ENCODE results near the gene DALRD3. TPM values are rescaled to one million over a fixed set of nuclear protein-coding genes. Genes with fewer than 3 reads are reported as not detected.
A peak's percentile ranks its signal among the peaks of the same experiment; 100 is the strongest.

The DALRD3 gene, protein sequence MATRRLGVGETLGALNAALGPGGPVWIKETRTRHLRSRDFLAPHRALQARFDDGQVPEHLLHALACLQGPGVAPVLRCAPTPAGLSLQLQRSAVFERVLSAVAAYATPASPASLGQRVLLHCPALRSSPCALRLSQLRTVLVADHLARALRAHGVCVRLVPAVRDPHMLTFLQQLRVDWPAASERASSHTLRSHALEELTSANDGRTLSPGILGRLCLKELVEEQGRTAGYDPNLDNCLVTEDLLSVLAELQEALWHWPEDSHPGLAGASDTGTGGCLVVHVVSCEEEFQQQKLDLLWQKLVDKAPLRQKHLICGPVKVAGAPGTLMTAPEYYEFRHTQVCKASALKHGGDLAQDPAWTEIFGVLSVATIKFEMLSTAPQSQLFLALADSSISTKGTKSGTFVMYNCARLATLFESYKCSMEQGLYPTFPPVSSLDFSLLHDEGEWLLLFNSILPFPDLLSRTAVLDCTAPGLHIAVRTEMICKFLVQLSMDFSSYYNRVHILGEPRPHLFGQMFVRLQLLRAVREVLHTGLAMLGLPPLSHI
- total RNA-seq (10 to 100 TPM; 20.8 to 35.1 (median 30.3) TPM), total RNA-seq (8.4 to 40.3 (median 24.3) reads per million in 29 experiments)
- 26.1 TPM for total RNA-seq (2013)

DNA sequence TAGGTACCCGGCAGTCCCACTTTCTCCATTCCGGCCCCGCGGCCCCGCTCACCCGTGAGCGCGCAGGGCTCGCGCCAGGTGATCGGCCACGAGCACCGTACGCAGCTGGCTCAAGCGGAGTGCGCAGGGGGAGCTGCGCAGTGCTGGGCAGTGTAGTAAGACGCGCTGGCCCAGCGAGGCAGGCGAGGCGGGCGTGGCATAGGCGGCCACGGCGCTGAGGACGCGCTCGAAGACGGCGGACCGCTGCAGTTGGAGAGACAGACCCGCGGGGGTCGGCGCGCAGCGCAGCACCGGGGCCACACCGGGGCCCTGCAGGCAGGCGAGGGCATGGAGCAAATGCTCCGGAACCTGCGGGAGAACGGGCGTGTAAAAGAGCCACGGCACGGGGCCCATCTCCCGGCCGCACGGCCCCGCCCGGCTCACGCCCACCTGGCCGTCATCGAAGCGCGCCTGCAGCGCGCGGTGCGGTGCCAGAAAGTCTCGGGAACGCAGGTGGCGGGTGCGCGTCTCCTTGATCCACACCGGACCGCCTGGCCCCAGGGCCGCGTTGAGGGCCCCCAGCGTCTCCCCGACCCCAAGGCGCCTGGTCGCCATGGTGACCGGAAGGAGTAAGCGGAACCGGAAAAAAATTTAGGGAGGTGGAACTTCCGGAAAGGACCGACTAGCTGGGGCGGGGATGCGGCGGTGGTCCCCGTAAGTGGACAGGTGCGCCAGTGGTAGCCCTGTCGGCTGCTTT lies at the start of gene DALRD3:
DALRD3 (minus strand) TSS at position 610 of the 736 bp plus-strand sequence; CDS start at position 594, 16 bp downstream.
- under 1% methylated on average over 85 of the region's 85 CpGs for WGBS (ENCODE audit: insufficient coverage)
- H3K27me3 Mint-ChIP-seq: no peaks in the 10 kb centered on the region
- peaks cover 35 to 44% (median 43%) of the 10 kb centered on the region in 3 donors for H3K4me1 Mint-ChIP-seq
- H3K4me1 ChIP-seq (ENCODE audit: control insufficient read depth in 1 of 2, extremely low read depth in 1 of 2, insufficient read depth in 2 of 2, low read length in 2 of 2): peaks cover 19 to 52% of the 10 kb centered on the region in 2 experiments
- H3K27ac ChIP-seq (ENCODE audit: low read length): peak within 1 kb of the TSS; percentile 58
- peak within 1 kb of the TSS; percentile 71 to 78 for H3K4me3 ChIP-seq (ENCODE audit: control insufficient read depth in 1 of 2, extremely low read depth in 1 of 2, low read length in 1 of 2)
- ATAC-seq (replicated peaks in 1 of 4) (peak; percentile 6 to 17 (median 8)), DNase-seq (peak in 32 of 35 experiments; percentile 31 to 65 (median 47))
- CTCF ChIA-PET: interaction anchor here in 1 of 2 donors (1.5 kb wide), 1 partner anchor 11 kb away, joined by 9 read pairs; the partner anchor contains the start of gene WDR6
- H3K27me3 ChIP-seq (replicated peaks in 1 of 2; ENCODE audit: control insufficient read depth in 2 of 2, extremely low read depth in 1 of 2, insufficient read depth in 2 of 2, low read length in 1 of 2): no peaks in the 10 kb centered on the region
- peaks cover 23 to 31% of the 10 kb centered on the region in 2 donors for H3K36me3 ChIP-seq (ENCODE audit: control insufficient read depth in 2 of 2, extremely low read depth in 1 of 2, insufficient read depth in 1 of 2, low read length in 1 of 2)
- H3K4me3 Mint-ChIP-seq: peak within 1 kb of the TSS; percentile 90 to 93 (median 91)
- H3K36me3 Mint-ChIP-seq: peaks cover 14% of the 10 kb centered on the region
- peak within 1 kb of the TSS; percentile 85 to 91 for H3K27ac Mint-ChIP-seq
- no peaks in the 10 kb centered on the region for H3K9me3 ChIP-seq
- no peaks in the 10 kb centered on the region for H3K9me3 Mint-ChIP-seq
- POLR2A ChIA-PET: interaction anchor here (1.1 to 1.7 kb wide), 4 partner anchors 11 to 103 kb away, joined by 3 to 6 read pairs (median 4); partner anchors contain the start of genes WDR6 (in 2 of the 2), IMPDH2 (in 1 of the 2) and USP19 (in 1 of the 2)

DNA sequence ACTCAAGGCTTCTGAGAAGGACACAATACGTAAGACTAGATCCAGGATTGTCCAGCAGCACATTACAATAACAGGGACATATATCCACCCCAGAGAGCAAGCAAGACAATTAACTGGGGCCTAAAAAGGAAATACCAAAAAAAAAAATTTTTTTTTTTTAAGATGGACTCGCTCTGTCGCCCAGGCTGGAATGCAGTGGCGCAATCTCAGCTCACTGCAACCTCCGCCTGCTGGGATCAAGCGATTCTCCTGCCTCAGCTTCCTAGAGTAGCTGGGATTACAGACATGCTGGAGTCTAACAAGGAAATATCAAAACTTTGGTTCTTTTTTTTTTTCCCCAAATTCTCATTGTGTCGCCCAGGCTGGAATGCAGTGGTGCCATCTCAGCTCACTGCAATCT lies 39.6 kb upstream of the DALRD3 start:
- Mint-ChIP-seq H3K4me1 (peaks cover 1 to 9% (median 2%) of the 10 kb centered on the region in 3 donors), H3K9me3 (no peaks in the 10 kb centered on the region), H3K27me3 (no peaks in the 10 kb centered on the region), H3K4me3 (no peak overlapping the region), H3K27ac (no peak overlapping the region), H3K36me3 (peaks cover 30% of the 10 kb centered on the region)
- Histone ChIP-seq H3K4me3 (ENCODE audit: control insufficient read depth in 1 of 2, extremely low read depth in 1 of 2, low read length in 1 of 2) (no peak overlapping the region), H3K27me3 (replicated peaks in 1 of 2; ENCODE audit: control insufficient read depth in 2 of 2, extremely low read depth in 1 of 2, insufficient read depth in 2 of 2, low read length in 1 of 2) (no peaks in the 10 kb centered on the region), H3K36me3 (ENCODE audit: control insufficient read depth in 2 of 2, extremely low read depth in 1 of 2, insufficient read depth in 1 of 2, low read length in 1 of 2) (peaks cover 12 to 62% of the 10 kb centered on the region in 2 donors), H3K9me3 (no peaks in the 10 kb centered on the region), H3K4me1 (ENCODE audit: control insufficient read depth in 1 of 2, extremely low read depth in 1 of 2, insufficient read depth in 2 of 2, low read length in 2 of 2) (no peaks in the 10 kb centered on the region), H3K27ac (ENCODE audit: low read length) (no peak overlapping the region)
- ChIA-PET POLR2A (no interaction called here), CTCF (no interaction called here)
- no peak for DNase-seq
- ATAC-seq (replicated peaks in 1 of 4): no peak
- 100% methylated on average over 7 of the region's 7 CpGs for WGBS (ENCODE audit: insufficient coverage)

DNA sequence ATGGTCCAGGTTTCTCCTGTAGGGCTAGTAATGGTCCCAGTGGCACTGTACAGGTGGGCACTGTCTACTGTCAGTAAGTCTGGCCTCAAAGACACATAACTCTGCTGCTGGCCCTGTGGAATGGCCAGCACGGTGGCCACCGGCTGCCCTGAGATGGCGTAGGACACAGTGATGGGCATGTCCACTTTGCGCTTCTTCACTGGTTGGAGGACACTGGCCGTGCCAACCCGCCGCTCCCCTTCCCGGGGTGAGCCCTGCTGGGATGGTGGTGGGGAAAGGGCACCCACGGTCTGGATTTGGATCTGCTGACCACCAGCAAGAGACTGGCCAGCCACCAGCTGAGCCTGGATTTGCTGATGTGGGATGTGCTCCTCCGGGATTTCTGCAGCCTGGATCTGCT lies 38.9 kb upstream of the DALRD3 start:
- H3K9me3 Mint-ChIP-seq: no peaks in the 10 kb centered on the region

DNA sequence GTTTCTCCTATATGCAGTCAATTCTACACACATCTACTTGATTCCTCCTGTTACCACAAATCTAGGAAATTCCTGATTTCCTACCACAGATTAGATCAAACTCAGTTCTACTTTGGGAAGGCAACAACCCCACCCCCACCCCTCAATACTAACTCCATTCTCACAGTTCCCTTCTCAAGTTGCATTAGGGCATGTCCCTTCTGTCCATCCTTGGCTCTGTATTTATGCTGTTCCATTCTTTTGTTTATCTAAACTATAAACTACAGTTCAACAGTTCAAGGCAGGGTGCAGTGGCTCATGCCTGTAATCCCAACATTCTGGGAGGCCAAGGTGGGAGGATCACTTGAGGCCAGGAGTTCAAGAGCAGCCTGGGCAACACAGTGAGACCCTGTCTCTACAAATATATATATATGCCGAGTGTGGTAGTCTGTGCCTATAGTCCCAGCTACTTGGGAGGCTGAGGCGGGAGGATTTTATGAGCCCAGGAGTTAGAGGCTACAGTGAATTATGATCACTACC lies 36.0 kb upstream of the DALRD3 start:
- Mint-ChIP-seq H3K4me1 (peaks cover 6 to 32% (median 16%) of the 10 kb centered on the region in 3 donors), H3K9me3 (no peaks in the 10 kb centered on the region), H3K27me3 (no peaks in the 10 kb centered on the region), H3K36me3 (peaks cover 39% of the 10 kb centered on the region), H3K4me3 (no peak overlapping the region), H3K27ac (no peak overlapping the region)
- Histone ChIP-seq H3K4me3 (ENCODE audit: control insufficient read depth in 1 of 2, extremely low read depth in 1 of 2, low read length in 1 of 2) (no peak overlapping the region), H3K9me3 (no peaks in the 10 kb centered on the region), H3K36me3 (ENCODE audit: control insufficient read depth in 2 of 2, extremely low read depth in 1 of 2, insufficient read depth in 1 of 2, low read length in 1 of 2) (peaks cover 16 to 55% of the 10 kb centered on the region in 2 donors), H3K27ac (ENCODE audit: low read length) (no peak overlapping the region), H3K27me3 (replicated peaks in 1 of 2; ENCODE audit: control insufficient read depth in 2 of 2, extremely low read depth in 1 of 2, insufficient read depth in 2 of 2, low read length in 1 of 2) (no peaks in the 10 kb centered on the region), H3K4me1 (ENCODE audit: control insufficient read depth in 1 of 2, extremely low read depth in 1 of 2, insufficient read depth in 2 of 2, low read length in 2 of 2) (no peaks in the 10 kb centered on the region)
- CTCF ChIA-PET: no interaction called here
- no peak for DNase-seq
- POLR2A ChIA-PET: interaction anchor here in 1 of 2 donors (0.6 kb wide), 2 partner anchors 8 to 35 kb away, joined by 3 to 10 read pairs; no protein-coding TSS in a partner anchor
- no CpG with 5 or more reads among the region's 2 CpGs for WGBS (ENCODE audit: insufficient coverage)
- ATAC-seq (replicated peaks in 1 of 4): no peak

More for the DNA sequence above, 38.9 kb upstream of the DALRD3 start:
- ATAC-seq (replicated peaks in 1 of 4) (peak in 1 of 4 experiments; percentile 24), DNase-seq (no peak)
- WGBS (ENCODE audit: insufficient coverage): 96% methylated on average over 9 of the region's 10 CpGs
- Mint-ChIP-seq H3K36me3 (peaks cover 34% of the 10 kb centered on the region), H3K27me3 (no peaks in the 10 kb centered on the region), H3K4me1 (peaks cover 1 to 14% (median 2%) of the 10 kb centered on the region in 3 donors), H3K4me3 (no peak overlapping the region), H3K27ac (no peak overlapping the region)
- Histone ChIP-seq H3K27ac (ENCODE audit: low read length) (no peak overlapping the region), H3K9me3 (no peaks in the 10 kb centered on the region), H3K4me1 (ENCODE audit: control insufficient read depth in 1 of 2, extremely low read depth in 1 of 2, insufficient read depth in 2 of 2, low read length in 2 of 2) (no peaks in the 10 kb centered on the region), H3K36me3 (ENCODE audit: control insufficient read depth in 2 of 2, extremely low read depth in 1 of 2, insufficient read depth in 1 of 2, low read length in 1 of 2) (peaks cover 11 to 62% of the 10 kb centered on the region in 2 donors), H3K27me3 (replicated peaks in 1 of 2; ENCODE audit: control insufficient read depth in 2 of 2, extremely low read depth in 1 of 2, insufficient read depth in 2 of 2, low read length in 1 of 2) (no peaks in the 10 kb centered on the region), H3K4me3 (ENCODE audit: control insufficient read depth in 1 of 2, extremely low read depth in 1 of 2, low read length in 1 of 2) (no peak overlapping the region)
- POLR2A ChIA-PET: no interaction called here
- CTCF ChIA-PET: no interaction called here

DNA sequence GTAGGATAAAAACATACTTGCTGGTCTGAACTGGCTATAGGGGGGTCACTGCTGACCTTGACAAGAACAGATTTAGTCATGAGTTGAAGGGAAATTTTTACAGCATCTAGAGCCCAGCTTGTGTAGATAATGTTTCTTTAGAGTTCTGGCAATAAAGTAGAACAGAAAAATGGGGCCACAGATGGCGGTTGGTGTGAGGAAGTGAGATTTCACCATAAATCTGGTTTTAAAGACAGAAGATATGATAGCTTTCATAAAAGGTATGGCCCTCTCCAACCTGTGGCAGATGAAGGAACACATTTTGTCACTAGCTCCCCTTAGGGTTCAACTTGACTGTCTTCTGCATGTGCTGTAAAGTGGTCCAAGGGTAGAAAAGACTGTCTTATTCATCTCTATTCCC lies 35.2 kb upstream of the DALRD3 start:
- H3K36me3 ChIP-seq (ENCODE audit: control insufficient read depth in 2 of 2, extremely low read depth in 1 of 2, insufficient read depth in 1 of 2, low read length in 1 of 2): peaks cover 16 to 51% of the 10 kb centered on the region in 2 donors
- POLR2A ChIA-PET: interaction anchor here in 1 of 2 donors (0.5 kb wide), 1 partner anchor 17 kb away, joined by 5 read pairs; no protein-coding TSS in a partner anchor

DNA sequence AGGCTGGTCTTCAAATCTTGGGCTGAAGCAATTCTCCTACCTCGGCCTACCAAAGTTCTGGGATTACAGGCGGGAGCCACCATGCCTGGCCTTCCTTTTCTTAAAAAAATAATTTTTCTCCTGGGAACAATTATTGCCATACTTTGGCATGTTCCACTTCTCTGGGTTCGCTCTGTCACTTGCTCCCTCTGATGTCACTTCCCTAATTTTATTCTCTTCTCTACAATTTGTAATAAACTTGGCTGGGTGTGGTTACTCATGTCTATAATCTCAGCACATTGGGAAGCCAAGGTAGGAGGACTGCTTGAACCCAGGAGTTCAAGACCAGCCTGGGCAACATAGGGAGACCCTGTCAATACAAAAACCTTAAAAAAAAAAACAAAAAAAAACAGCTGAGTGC lies 16.9 kb upstream of the DALRD3 start:
- Mint-ChIP-seq H3K4me3 (no peak overlapping the region), H3K27ac (no peak overlapping the region), H3K9me3 (no peaks in the 10 kb centered on the region), H3K27me3 (no peaks in the 10 kb centered on the region), H3K36me3 (peaks cover 30% of the 10 kb centered on the region), H3K4me1 (no peaks in the 10 kb centered on the region)
- H3K4me1 ChIP-seq (ENCODE audit: control insufficient read depth in 1 of 2, extremely low read depth in 1 of 2, insufficient read depth in 2 of 2, low read length in 2 of 2): no peaks in the 10 kb centered on the region
- H3K4me3 ChIP-seq (ENCODE audit: control insufficient read depth in 1 of 2, extremely low read depth in 1 of 2, low read length in 1 of 2): no peak overlapping the region
- no peak for DNase-seq
- no peak for ATAC-seq (replicated peaks in 1 of 4)
- no peak overlapping the region for H3K27ac ChIP-seq (ENCODE audit: low read length)
- no peaks in the 10 kb centered on the region for H3K9me3 ChIP-seq
- ChIA-PET CTCF (no interaction called here), POLR2A (no interaction called here)
- WGBS (ENCODE audit: insufficient coverage): 94% methylated on average over 2 of the region's 3 CpGs
- H3K36me3 ChIP-seq (ENCODE audit: control insufficient read depth in 2 of 2, extremely low read depth in 1 of 2, insufficient read depth in 1 of 2, low read length in 1 of 2): peaks cover 18 to 70% of the 10 kb centered on the region in 2 donors
- no peaks in the 10 kb centered on the region for H3K27me3 ChIP-seq (replicated peaks in 1 of 2; ENCODE audit: control insufficient read depth in 2 of 2, extremely low read depth in 1 of 2, insufficient read depth in 2 of 2, low read length in 1 of 2)

More for the DNA sequence above, 35.2 kb upstream of the DALRD3 start:
- no peaks in the 10 kb centered on the region for H3K27me3 ChIP-seq (replicated peaks in 1 of 2; ENCODE audit: control insufficient read depth in 2 of 2, extremely low read depth in 1 of 2, insufficient read depth in 2 of 2, low read length in 1 of 2)
- H3K4me1 ChIP-seq (ENCODE audit: control insufficient read depth in 1 of 2, extremely low read depth in 1 of 2, insufficient read depth in 2 of 2, low read length in 2 of 2): no peaks in the 10 kb centered on the region
- WGBS (ENCODE audit: insufficient coverage): 100% methylated on average over 1 of the region's 1 CpG
- Mint-ChIP-seq H3K27ac (no peak overlapping the region), H3K4me1 (peaks cover 6 to 32% (median 16%) of the 10 kb centered on the region in 3 donors), H3K36me3 (peaks cover 39% of the 10 kb centered on the region), H3K27me3 (no peaks in the 10 kb centered on the region), H3K9me3 (no peaks in the 10 kb centered on the region), H3K4me3 (no peak overlapping the region)
- no peak for ATAC-seq (replicated peaks in 1 of 4)
- H3K27ac ChIP-seq (ENCODE audit: low read length): no peak overlapping the region
- H3K9me3 ChIP-seq: no peaks in the 10 kb centered on the region
- CTCF ChIA-PET: interaction anchor here in 1 of 2 donors (0.5 to 0.7 kb wide), 2 partner anchors 149 to 288 kb away, joined by 4 to 7 read pairs; no protein-coding TSS in a partner anchor
- no peak for DNase-seq
- H3K4me3 ChIP-seq (ENCODE audit: control insufficient read depth in 1 of 2, extremely low read depth in 1 of 2, low read length in 1 of 2): no peak overlapping the region
